GM11168 (cell line): ENCODE data around the gene CYTH4.

Source experiments
- in situ Hi-C: fragments of 300-500 bp; cut with MboI; formaldehyde crosslinking; loops from one replicate; pipeline ENCODE4 v1.12.0; 2022; ENCODE audit warnings: low sequenced_read_pairs; ENCODE audit not compliant: unreplicated experiment

CYTH4 gene

DNA sequence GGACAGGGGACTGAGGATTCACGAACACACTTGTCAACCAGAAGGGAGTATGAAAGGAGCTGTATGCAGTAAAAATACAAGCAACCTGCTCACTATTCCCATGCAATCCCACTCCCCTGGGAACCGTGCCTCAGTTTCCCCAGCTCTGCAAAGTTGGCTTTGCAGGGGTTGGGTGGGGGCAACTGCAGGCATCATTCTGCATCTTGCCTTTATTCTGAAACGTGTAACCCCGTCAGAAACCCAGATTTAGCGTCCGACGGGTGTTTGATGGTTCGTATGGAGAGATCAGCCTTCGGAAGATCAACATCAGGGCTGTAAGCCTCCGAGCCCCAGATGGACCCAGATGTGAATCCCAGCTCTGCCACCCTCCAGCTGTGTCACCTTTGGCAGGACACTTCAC lies 3.6 kb downstream of the CYTH4 start:
- in situ Hi-C loops: no loop called here

DNA sequence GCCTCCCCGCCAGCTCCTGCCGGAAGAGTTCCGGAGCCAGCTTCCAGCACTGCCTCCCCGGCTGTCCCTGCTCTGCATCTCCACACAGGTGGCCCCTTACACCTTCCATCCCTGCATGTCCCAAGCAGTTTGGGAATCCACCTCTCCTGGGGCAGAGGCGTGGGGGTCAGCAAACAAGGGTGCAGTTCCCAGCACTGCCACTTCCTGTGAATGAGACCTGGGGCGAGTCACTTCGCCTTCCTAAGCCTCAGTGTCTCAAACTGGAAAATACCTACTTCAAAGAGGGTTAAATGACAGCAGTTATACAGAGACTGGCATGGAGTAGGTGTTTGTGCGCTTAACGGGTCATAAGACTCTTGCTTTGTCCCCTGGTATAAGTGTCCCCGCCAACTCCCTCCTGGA lies 5.2 kb downstream of the CYTH4 start:
- in situ Hi-C loops: no loop called here

DNA sequence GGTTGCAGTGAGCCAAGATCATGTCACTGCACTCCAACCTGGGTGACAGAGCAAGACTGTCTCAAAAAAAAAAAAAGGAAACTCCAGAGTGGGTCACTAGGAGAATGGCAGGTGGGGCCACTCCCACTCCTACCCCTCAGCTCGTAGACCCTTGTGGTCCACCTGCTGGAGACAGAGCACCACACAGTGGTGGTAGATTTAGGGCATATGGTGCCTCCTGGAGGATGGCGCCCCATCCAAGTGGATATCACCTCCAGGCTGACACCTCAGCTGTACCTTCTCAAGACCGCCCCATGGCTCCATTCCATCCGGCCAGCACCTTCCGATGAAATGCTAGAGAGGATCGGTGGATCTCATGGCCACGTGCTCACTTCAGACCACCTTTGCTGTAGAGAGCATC lies 6.2 kb downstream of the CYTH4 start:
- in situ Hi-C loops: no loop called here

DNA sequence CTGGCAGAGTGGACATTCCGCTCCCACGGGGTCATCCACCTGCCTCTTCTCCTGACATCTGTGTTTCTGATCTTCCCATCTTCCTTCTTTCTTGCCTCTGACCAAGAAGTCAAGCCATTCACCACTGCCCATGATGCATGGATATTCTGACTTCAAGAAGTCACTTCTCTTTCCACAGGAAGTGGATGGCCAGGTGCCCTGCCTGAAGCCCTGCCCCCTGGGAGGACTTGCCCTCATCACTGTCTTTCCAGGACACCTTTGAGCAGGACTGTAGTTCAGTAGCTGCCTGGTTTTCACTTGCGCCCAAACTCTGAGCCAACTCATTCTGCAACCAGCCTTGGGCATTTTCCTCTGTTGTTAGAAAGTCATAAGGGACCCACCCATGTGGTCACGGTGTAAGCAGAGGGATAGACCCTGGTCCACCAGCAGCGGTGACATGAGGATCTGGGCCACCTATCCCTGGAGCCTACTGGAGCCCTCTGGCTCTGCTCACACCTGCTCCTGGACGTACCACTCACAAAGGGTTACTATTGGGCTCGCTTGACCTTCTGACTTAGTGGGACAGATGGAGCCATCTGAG lies 6.9 kb downstream of the CYTH4 start:
- in situ Hi-C loops: no loop called here

DNA sequence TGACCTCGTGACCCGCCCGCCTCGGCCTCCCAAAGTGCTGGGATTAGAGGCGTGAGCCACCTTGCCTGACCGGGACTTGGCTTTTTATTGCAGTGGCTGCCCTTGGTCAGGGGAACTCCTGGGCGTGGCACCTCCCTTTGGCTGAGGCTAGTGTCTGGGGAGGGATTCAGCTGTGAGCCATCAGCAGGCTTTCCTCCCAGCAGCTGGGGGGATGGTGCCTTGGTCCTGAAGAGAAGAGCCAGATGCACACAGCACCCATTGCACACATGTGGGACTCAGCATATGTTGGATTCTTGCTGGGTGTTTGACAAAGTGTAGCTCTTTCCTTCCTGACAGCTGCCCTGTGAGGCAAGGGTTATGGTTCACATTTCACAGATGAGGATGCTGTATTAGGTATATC lies 8.4 kb downstream of the CYTH4 start:
- in situ Hi-C loops: no loop called here

DNA sequence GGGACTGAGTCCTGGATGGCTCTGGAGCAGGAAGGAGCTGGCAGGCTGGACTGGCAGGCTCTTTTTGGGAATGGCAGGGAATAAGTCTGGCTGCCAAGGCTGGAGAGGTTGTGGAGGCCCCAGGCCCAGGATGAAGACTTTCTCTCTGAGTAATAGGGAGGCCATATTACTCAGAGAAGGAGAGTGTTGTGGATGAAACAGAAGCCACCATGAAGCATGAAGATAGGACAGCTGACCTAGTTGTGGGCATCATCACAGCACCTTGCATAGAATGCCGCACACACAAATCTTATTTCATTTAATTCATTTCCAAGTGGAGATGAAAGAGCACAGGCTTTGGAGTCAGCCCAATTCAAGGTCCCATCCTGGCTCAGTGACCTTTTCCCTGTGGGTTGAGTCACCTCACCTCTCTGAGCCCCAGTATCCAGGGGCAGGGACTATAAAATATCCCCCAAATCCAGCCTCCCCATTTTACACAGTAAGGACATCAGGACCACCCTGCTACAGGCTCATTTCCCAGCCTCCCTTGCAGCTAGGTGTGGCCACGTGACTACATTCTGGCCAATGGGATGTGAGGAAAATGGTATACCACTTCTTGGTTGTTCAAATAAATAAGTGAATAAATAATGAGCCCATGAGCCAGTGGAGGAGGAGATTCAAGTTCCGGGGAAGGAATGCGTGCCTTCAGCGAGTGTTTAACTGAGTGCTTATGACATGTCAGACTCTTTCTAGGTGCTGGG lies 9.4 kb downstream of the CYTH4 start:
- in situ Hi-C loops: no loop called here

DNA sequence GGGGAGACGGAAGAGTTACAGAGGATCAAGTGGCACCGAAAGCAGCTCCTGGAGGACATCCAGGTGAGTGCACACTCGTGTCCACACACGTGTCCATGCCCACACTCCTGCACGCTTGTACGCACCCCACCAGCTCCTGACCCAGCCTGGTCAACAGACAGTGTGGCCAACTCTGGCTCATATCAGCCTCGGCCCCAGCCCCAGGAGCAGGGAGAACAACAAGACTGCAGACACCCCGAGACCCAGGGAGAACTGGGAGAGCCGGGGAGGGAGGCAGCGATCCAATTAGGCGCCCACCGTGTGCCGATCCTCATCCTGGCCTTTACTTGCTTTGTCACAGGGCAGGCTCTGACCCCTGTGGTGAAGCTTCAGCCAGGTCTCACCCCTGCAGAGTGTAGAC lies 10.3 kb downstream of the CYTH4 start:
- in situ Hi-C loops: no loop called here

DNA sequence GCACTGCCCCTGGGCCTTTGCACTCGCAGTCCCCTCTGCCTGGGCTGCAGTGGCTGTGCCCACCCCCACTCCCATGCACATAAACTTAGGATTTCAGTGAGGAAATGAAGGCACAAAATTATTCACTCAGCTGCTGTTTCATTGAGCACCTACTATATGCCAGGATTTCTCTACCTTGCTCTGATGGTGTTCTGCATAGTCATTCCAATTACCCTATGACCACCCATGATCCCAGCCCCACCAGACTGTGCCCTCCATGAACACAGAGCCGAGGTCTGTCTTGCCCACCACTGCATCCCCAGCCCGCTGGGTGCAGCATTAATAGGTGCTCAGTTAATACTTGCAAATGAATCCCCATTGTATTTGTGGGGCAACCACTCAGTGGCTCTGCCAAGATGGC lies 10.9 kb downstream of the CYTH4 start:
- in situ Hi-C loops: no loop called here

DNA sequence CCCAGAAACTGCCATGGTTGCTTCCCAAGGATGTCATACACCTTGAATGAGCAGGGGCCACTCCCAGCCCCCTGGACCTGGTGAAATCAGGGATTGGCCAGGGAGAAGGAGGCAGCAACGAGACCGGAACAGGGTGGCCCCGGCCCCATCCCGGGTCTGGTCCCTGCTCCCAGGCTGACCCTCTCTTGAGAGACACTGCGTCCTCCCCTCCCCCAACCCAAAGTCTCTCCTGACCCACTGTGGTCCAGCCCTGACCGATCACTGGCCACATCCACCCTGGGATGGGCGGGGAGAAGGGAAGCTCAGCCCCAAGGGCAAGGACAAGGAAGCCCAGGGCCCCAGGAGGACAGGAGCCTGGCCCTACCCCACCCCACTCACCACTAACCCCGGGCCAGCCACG lies 12.4 kb downstream of the CYTH4 start:
- in situ Hi-C loops: no loop called here

DNA sequence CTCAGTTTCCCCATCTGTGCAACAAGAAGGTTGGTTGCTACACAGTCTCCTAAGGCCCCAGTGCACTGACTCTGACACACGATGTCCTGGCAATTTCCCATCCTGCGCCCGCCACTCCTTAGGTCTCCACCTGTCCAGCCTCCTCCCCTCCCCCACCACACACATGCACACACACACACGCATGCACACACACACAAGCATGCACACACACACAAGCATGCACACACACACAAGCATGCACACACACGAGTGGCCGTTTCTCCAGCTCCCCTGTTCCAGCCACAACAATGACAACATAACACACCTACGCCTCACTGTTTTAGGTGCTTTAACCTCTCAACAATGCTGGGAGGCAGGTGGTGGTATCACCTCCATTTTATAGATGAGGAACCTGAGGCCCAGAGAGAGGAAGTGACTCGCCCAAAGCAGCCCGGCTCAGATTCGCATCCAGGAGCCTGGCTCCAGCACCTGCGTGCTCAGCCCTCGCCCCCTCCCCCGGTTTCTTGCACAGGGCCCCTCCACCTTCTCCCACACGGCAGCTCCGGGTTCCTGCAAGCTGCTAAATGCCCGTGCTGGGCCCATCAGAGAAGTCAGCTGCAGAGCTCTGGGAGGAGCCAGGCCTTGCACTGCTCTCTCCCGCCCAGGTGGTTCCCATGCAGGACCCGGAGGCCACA lies 13.0 kb downstream of the CYTH4 start:
- in situ Hi-C loops: no loop called here

DNA sequence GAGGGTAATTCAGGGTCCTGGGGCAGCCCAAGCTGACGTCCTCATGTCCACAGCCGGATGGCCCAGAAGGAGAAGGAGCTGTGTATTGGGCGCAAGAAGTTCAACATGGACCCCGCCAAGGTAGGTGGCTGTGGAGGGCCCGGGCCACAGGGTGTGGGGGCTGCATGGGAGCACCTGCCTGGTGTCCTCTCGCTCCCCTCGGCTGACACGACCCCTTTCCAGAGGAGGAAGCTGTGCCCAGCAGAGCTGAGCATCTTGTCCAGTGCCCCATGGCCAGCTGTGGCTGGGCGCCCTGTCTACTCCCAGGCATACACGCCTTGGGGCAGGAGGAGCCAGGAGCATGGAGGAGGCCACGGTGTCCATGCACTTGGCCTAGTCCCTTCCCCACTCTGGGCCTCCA lies 13.6 kb downstream of the CYTH4 start:
- in situ Hi-C loops: no loop called here

DNA sequence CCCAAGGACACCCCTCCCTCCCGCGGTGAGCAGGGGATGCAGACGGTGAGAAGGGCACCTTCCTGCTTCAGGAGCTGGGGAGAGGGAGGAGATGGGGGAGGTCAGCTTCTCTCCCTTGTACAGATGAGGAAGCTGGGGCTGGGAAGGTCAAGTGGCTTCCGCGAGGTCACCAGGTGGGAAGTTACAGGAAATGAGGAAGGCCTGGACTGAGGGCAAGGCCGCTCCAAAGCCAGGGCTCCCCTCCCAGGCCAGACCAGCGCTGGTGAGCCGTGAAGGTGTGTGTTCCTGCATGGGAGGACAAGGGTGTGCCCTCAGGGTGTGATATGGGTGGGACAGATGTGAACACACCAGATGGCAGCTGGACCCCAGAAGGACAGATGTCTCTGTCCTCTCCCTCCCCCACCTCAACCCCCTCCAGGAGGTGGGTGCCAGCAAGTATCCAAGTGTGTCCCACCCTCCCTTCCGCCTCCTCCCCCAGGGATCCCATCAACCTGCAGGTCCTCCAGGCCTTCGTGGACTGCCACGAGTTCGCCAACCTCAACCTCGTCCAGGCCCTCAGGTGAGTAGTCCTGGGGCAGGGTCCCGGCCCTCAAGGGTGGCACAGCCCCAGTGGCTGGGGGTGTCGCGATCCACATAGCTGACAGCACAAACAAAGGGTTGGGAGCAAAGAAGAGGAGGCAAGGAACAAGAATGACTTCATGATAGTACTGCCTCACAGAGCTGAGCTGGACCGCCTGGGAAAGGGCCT lies 16.6 kb downstream of the CYTH4 start:
- in situ Hi-C loops: no loop called here

DNA sequence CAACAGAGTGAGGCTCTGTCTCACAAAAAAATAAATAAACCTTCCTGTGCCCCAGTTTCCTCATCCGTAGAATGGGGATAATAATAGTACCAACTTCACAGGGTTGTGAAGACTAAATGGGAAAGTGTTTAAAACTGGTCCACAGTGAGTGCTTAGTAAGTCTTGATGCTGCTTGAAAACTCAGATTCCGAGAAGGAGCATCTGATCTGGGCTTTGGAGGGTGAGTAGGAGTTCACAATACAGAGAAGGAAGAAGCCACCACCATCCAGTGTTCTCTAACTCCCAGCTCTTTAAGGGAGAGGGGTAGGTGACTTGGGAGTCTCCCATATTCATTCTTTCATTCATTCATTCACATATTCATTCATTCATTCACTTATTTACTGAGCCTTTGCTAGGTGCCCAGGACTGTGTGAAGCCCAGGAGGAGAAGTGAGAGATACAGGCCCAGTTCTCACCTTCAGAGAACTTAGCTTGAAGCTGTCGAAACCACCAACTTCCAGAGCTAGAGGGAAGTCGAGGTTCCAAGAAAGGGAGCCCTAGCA lies 17.7 kb downstream of the CYTH4 start:
- in situ Hi-C loops: no loop called here

DNA sequence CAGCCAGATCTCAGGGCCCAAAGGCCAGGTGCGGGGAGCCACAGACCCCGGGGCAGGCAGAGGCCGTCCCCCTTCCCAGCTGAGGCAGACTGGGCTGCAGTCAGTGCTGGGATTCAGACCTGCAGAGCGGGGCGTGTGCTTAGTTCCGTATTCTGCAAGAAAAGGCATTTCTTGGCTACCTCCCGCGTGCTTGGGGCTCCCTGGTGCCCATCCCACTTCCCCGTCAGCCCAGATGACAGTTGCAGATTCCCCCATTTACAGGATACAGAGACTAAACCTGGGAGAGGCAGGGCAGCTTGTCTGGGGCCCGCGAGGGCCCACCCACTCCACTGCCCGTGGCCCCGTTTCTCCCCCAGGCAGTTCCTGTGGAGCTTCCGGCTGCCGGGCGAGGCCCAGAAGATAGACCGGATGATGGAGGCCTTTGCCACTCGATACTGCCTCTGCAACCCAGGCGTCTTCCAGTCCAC lies 18.3 kb downstream of the CYTH4 start:
- in situ Hi-C loops: no loop called here

DNA sequence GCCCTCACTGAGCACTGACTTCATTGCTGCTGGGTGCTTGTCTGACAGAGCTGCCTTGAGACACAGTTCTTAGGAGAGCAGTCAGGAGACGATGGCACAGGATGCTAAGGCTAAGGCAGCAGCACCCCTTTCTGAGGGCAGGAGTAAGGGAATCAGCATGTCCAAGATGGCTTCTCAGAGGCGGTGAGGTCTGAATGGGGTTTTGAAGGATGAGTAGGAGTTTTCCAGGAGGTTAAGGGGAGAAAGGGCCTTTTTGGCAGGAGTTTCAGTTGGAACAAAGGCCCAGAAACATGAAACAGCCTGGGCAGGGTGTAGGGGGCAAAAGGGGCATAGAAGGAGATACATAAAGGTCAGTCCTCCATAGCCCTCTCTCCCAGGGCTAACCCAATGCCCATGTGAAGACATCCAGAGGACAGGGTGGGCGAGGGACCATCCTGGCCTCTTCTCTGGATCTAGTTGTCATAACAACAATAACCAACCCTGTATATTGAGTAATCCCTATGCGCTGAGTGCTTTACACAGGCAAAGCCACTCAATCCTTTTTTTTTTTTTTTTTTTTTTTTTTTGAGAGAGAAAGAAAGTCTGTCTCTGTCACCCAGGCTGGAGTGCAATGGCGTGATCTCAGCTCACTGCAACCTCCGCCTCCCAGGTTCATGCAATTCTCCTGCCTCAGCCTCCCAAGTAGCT lies 19.0 kb downstream of the CYTH4 start:
- in situ Hi-C loops: no loop called here

DNA sequence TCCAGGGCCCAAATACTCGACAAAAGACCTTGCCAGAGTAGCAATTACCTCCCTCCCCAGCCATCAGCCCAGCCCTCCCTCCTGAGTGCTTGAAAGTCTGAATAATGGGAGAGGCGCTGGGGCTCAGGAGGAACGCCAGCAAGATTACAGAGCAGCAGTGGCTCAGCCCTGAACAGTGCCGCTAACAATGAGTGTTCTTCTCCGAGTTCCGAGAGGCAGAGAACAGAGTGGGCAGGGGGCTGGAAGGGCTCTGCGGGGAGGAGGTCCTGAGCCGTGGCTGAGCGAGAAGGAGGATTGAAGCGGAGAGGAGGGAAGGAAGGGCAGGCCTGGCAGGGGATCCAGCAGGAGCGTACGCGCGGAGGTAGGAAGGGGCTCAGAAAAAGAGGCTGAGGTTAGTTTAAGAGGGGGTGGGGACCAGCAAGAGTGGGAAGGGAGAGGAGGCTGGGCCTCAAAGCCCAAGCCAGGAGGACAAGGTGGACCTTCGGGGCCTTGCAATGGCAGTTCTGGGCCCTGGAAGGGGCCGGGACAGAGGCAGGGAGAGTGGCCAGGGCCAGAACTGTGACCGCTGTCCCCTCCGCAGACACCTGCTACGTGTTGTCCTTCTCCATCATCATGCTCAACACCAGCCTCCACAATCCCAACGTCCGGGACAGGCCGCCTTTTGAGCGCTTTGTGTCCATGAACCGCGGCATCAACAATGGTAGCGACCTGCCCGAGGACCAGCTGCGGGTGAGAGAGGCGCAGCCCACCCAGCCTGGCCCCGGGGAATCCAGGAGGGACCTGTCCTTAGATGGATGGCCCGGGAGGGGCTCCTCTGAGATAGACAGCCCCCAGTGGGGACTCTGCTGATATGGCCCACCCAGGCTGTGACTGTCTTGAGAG lies 20.6 kb downstream of the CYTH4 start:
- in situ Hi-C loops: no loop called here

DNA sequence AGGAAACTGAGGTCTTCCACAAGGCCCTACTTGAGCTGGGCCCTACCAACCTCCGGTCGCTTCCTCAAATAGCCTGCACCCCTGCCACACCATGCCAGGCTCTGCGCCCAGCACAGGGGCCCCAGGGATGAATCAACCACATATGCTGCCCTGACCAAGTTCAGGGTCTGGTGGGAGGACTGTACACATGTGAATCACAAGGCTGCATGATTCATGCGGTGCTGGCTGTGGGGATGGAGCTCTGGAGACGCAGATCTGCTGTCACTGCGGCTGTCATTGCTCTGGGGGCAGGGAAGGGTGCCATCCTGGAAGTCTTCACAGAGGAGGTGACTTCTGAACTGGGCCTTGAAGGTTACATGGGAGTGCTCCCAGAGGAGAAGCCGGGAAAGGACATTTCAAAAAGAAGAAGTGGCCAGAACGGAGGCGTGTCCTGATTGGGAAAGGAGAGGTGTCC lies 21.5 kb downstream of the CYTH4 start:
- in situ Hi-C loops: no loop called here

DNA sequence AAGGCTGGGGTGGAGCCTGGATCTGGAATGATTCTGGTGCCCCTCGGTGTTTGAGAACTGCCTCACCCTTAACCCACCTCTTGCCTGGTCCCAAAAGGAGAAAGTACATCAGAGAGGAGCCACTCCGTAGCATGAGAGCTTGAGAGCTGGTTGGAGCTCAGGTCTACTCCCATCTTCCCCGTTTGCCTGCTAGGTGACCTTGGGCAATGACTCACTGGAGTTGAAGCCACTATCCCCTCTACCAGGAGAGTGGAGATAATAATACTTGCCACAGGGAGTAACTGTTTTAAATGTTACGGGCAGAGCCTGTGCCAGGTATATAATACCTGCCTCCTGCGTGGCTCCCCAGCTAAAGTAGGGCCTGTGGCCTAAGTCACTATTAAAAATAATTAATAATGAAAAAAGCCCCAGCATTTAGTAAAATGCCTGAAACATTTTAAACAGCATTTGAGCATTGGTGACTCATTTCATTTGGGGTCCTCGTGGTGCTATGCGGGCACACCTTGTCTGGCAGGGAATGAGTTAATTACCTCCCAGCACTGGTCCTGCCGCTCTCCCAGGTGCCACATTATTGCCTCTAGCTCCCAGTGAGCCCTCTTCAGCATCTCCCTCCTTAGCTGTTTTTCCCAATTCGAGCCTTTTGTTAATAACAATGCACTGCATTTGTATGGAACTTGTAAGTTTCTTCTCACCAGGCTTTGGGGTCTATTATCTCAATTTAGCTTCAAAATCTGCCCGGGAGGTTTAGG lies 22.5 kb downstream of the CYTH4 start:
- in situ Hi-C loops: no loop called here
